HS-5 (cell line): ENCODE measurements around the gene MRLN.
"Not testable (repeated sequence)": the region's sequence is repeated elsewhere in the genome, so short reads cannot be mapped to it uniquely, and the experiment has no call there.

Experiments
- DNase-seq: peaks from one replicate; pipeline ENCODE4 v3.0.0-alpha.2; 2012; ENCODE audit warnings: low read depth

The MRLN gene

DNA sequence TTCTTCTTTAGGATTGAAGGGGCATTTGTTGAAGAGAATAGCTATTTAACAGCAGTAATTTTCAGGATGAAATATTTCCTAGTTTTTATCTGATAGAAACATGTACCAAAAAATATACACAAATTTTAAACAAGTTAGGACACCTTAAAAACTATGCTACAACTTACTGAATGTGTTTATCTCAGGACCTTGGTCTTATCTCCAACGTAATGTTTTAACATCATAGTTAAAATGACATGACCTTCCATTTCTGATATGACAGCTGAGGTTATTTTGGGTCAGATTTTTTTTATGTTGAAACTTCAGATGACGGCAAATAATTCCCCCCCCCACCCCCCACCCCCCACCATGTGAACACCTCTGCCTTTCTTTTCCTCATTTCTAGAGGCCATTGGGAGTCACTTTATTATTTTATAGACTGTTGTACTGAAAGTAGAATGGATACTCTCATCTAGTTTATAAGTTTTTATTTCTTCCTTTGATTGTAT lies 8.0 kb downstream of the MRLN start:
- no peak for DNase-seq

- not testable (repeated sequence) for DNase-seq
Measured at GRCh38 chr10:59744762-59745161, 8.5 kb downstream of the MRLN start.

- DNase-seq, result not testable (repeated sequence)
Measured at GRCh38 chr10:59744156-59744555, 9.1 kb downstream of the MRLN start.

GRCh38 chr10:59741583-59741982 lies 11.7 kb downstream of the MRLN start:
- no peak for DNase-seq

DNA sequence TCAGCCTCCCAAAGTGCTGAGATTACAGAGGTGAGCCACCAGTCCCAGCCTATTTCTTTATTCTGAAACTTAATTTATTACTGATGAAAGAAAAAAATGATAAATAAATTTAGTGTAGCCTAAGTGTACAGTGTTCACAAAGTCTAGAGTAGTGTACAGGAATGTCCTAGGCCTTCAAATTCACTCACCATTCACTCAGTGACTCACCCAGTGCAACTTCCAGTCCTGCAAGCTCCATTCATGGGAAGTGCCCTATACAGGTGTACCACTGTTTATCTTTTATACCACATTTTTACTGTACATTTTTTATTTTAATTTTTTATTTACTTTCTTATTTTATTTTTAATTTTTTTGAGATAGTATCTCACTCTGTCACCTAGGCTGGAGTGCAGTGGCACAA lies 12.2 kb downstream of the MRLN start:
- DNase-seq, result no peak

- DNase-seq, result no peak
Measured at GRCh38 chr10:59736749-59737148, 16.5 kb downstream of the MRLN start.

DNA sequence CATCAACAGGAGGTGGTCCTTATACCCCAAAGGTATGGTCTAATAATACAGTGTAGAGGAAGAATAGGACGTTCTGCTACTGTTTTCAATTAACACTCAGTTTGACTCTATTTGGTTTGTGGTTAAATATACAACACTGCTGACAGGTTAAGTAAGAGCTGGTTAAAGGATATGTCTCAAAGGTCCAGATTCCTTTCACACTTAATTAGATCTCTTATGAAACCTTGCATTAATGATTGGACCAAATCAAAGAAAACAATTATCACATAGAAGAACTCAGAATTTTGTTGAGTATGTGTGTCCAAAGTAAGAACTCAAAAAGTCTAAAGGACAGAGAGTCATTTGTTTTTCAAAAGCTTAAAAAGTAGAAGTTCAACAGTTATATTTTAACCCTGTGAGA lies 18.0 kb downstream of the MRLN start:
- no peak for DNase-seq

DNA sequence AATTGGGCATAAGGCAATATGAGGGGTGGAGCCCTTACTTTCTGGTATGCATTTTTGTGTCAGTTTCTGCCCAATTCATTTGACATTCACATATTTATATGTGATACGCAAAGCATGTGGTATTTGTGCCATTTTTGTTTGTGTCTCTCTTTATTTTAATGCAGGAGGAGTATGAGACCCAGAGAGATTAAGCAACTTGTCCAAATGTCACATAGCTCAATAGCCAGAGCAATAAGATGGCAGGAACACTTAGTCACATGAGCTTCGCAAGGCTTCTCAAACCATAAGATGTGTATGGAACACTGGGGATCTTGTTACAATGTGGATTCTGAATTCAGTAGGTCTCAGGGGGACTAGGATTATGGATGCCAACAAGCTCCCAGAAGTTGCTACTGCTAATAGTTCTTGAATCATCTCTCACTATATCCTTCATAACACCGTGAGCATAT lies 19.2 kb downstream of the MRLN start:
- no peak for DNase-seq

- DNase-seq, result not testable (repeated sequence)
Measured at GRCh38 chr10:59733321-59734013, 19.8 kb downstream of the MRLN start.

DNA sequence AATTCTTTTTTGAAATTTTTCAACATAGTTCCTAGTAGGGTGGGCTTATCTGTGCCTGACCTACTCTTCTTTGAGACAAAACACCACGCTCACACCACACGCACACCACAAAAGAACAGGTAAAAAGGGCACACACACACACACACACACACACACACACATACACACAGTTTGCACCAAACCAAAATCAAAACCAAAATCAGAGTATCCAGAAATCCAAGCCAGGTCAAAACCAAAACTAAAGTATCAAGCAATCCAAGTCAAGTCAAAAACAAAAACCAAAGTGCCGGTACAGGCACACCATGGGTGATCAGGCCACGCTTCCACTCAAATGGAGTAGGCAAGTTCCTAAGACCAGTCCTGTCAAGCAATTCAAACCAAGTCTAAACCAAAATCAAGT lies 20.4 kb downstream of the MRLN start:
- not testable (repeated sequence) for DNase-seq

DNA sequence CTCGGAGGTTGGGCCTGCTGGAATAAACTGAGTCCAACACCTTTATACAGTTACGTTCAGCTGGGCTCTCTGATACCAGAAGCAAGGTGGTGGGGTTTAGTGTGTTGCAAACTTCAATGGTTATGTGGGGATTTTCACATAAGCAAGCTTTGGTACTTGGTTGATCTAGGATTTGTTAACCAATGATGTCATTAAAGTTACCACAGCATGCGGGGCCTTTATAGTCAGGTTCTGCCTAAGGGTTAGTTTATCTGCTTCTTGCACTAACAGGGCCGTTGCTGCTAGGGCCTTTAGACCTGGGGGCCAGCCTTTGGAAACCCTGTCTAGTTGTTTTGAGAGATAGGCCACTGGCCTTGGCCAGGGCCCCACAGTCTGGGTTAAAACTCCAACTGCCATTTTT lies 24.1 kb downstream of the MRLN start:
- not testable (repeated sequence) for DNase-seq

DNA sequence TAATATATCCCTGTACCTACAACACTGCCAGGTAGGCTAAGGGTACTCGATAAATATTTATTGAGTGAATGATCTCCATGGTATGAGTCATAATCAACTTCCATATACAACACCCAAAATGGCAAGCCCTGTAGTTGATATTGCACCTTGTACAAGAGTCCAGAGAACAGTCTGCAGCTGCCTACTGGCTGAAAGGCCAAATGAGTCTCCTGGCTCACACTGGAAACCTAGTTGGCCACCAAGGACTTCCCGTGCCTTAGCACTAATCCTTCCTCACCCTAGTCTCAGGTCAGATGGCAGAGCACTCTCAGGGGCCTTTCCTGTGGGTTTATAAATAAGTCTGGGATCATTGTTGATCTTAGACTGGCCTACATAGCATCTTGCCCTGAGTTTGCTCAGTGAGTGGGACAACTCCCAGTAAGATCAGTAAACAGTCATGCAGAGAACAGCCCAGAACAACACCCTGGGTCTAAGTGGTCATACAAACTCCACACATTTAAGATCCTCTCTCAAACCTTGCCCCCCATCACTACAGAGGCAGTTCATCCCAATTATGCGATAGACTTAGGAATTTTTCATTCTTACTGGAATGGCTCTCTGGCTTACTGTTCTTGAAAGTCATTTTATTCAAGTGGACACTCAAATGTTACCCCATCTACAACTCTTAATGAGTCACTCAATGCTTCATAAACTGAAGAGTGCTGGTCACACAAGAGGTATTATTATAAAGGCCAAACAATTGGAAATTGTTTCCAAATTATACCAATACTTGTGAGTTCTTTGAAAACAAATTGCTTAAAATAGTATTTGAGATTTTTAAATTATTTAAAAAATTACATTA lies 28.9 kb downstream of the MRLN start:
- no peak for DNase-seq

DNA sequence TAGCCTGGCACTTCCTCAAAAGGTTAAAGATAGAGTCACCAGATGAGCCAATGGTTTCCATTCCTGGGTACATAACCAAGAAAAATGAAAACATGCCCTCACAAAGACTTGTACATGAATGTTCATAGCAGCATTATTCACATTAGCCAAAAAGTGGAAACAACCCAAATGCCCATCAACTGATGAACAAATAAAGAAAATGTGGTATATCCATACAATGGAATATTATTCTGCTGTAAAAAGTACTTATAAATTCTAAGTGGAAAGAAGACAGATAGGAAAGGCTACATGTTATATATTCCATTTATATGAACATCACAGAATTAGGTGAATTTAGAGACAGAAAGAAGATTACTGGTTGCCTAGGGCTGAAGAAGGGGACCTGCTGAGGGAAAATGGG lies 32.9 kb downstream of the MRLN start:
- no peak for DNase-seq

DNA sequence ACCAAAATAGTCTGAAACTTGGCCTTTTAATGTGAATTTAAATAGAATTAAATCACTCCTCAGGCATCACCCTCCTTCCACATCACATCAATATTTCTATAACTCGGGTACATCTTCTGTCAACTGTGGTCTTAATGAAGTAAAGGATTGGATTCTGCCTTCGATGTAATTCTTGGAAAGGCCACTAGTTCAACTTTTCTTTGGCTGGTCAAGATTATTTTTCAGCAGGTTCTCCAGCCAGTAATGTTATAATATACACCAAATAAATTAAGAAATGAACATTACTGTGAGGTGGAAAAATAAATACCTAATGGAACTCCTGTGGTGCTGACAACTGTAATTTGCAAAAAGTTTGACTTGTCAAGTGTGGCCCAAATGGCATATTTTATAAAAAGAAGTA lies 33.9 kb downstream of the MRLN start:
- DNase-seq, result no peak

GRCh38 chr10:59718257-59718656 lies 35.0 kb downstream of the MRLN start:
- no peak for DNase-seq

- DNase-seq, result no peak
Measured at GRCh38 chr10:59713196-59713821, 39.9 kb downstream of the MRLN start.

DNA sequence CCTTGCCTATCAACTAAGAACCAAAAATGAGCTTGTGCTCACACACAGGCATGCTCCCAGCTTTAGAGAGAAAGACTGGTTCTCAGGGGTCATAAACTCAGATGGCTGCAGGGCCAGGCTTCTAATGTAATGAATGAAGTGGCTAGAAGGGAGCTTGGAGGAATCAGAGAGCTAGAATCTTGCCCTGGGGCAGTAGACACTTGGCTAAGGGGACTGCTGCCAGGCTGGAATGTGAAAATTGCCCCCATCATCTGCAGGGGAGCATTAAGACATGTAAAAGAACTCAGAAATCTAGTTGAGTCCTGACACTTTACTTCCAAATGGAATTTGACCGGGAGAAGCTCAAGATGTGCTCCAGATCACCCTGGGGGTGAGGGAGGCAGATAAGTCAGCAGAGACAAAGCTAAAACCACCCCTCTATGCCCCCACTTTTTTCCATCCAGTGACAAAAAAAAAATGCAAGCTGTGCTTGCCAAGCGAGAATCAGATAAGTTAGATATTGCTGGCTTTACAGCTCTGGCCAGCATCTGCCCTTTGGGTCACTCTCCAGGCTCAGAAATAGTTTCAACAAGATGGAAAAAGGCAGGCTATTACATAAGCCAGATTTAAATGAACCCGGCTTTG lies 41.3 kb downstream of the MRLN start:
- no peak for DNase-seq

- DNase-seq, result peak; percentile 36
Measured at GRCh38 chr10:59709395-59710125, 43.7 kb downstream of the MRLN start, which contains the start of gene SLC16A9. Gene SLC16A9, minus strand, starts transcription at chr10:59709850. Its CDS starts 25,559 bp downstream, at chr10:59684291.

DNA sequence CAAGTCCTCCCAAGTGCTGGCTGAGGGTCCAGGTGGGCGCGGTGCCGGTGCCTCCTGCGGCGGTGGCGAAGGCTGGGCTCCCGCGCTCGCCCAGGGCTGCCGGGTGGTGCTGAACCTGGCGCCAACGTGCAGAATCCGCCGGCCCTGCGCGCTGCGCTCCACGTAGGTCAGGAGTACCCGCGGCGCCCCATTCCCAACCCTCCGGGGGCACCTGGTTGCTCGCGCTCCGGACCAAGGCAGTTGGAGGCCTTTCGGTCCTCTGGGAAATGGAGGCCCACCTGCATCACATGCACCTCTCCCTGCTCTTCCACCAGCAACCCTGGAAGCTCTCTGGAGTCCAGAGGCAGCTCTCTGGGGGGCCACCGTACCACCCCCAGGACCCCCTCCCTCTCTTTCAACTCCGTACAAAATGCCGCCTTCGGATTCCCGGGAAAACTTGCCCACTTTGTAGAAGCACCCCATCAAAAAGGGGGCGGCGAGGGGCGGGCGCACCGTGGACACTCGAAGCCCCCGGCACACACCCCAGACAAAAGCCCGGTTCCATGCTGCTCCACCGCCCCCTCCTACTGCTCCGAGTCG lies 44.4 kb downstream of the MRLN start:
- no peak for DNase-seq

DNA sequence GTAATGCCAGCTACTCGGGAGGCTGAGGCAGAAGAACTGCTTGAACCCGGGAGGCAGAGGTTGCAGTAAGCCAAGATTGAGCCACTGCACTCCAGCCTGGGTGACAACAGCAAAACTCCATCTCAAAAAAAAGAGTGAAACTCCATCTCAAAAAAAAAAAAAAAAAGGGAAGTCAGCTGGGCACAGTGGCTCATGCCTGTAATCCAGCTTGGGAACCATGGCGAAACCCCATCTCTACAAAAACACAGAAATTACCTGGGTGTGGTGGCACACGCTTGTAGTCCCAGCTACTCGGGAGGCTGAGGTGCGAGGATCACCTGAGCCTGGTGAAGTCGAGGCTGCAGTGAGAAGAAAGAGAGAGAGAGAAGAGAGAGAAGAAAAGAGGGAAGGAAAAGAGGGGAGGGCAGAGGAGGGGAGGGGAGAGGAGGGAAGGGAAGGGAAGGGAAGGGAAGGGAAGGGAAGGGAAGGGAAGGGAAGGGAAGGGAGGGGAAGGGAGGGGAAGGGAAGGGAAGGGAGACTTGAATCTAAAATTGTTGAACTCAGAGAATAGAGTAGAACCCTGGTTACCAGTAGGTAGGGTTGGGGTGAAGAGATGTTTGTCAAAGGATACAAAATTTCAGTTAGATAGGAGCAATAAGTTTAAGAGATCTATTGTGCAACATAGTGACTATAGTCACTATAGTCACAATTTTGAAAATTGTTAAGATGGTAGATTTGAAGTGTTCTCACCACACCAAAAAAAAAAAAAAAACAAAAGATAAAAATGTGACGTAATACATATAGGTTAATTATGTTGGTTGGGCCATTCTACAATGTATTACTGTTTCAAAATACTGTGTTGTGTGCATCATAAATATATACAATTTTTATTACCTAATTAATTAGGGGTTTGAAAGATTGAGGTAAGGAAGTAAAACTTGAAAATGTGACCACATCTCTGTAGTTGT lies 46.1 kb downstream of the MRLN start:
- no peak for DNase-seq
